HG02938 (cell line): Measurements from ENCODE around the gene ABTB2.
"Not testable (repeated sequence)": the region's sequence is repeated elsewhere in the genome, so short reads cannot be mapped to it uniquely, and the experiment has no call there.

ENCODE experiments used
- ATAC-seq: cut with Tn5 transposase; IDR thresholded peaks from one replicate; pipeline ENCODE4 v1.9.1; 2021; ENCODE audit warnings: mild to moderate bottlenecking, moderate library complexity; ENCODE audit not compliant: unreplicated experiment

Gene ABTB2

DNA sequence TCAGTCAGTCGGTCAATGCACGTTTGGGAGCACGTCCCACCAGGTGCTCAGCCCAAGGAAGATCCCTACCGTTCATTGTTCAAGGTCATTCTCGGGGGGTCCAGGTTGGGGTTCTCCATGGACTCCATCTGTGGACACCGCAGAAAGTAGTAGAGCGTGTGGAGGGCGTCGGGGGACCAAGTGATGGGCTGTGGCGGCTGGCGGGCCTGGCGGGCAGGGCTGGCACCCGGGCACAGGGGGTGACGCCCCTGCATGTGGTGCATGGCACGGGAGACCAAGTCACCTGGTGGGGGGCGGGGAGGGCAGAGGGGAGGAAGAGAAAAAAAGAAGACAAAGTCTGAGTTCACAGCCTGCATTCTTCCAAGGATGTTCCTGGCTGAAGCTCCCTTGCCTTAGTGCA is 160.6 kb downstream of the ABTB2 start:
- ATAC-seq, result no peak

DNA sequence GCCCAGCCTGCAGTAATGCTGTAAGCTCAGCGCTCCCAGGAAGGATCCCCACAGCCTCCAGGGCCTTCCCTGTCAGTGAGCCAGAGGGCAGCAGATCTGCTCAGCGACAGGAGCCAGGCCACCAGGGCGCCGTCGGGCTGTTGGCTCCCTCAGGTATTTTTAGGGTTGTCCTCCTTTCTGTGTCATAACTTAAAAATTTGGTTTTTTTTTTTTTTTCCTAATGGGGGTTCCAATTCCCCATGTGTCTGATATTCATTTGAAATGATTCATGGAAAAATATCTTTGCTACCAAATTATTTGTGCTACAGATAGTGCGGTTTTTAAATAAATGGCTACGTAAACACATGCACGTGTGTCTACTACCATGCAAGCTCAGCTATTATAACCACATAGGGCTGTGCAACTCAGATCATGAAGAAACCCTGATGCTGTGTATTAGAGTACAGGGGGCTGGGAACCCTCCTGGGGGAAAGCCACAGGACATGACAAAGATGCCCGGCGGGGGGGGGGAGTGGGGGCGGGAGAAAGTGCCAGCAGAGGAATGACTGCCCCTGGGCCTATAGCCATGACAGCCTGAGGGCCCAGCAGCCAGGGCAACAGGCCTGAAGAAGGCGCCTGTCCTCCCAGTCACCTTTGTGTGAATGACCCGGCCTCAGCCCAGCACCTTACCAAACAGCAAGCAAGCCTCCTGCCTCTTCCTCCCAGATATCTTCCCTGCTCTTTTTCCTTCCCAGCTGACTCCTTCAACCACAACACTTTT is 163.1 kb downstream of the ABTB2 start:
- no peak for ATAC-seq

DNA sequence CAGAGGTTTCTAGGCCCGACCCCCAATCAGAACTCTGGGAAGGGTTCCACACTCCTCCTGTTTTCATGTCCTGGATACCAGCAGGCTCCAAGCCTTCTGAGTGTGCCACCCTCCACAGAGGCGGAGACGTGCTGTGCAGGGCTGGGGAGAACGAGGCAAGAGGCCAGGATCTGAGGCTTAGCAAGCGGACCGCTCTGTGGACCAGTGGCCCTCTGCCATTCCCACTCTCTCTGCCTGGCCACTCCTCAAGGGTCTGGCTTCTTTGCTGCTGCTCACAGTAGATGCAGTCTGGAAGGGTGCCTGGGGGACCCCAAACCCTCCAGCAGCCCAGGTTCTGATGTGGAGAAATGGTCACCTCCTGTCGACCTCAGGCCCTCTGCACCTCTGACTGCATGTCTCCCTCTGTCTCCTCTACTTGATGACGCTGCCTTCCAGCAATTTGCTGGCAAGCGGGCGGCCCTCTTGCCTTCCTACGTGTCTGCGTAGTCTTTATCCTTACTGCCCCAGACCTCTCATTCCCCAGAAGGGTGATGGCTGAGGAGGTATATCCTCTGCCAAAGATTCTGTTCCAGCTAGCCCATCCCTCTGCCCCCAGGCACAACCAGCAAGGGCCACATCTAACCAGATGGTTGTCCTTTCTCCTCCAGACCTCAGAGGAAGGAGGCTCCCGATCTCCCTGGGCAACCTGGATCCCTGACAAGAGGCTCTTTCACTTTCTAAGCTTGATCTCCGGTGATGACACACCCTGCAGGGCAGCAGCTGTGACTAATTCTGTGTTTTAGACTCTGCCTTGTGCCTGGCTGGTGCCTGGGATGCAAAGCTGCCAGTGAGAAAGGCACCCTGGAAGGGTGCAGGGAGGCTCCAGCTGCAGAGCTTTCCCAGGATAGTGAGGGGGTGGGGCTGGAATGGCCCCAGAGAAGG is 165.1 kb downstream of the ABTB2 start:
- no peak for ATAC-seq

DNA sequence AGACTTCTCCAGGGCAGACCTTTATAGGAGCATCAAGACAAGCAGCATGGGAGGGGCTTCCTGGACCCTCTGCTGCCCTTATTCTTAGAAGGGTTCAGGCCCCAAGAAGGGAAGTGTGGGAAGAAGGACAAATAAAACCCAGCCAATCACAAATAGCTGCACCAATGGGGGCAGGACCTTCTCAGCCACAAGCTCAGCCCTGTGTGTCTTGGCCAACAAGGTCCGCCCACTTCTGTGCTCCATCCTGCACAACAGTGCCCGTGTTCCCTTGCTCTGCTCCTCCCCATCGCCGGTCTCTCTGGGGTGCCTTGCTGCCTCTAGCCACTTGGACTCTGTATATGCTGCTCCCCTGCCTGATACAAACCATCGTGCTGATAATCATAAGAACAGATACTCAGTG is 166.2 kb downstream of the ABTB2 start:
- ATAC-seq, result no peak

DNA sequence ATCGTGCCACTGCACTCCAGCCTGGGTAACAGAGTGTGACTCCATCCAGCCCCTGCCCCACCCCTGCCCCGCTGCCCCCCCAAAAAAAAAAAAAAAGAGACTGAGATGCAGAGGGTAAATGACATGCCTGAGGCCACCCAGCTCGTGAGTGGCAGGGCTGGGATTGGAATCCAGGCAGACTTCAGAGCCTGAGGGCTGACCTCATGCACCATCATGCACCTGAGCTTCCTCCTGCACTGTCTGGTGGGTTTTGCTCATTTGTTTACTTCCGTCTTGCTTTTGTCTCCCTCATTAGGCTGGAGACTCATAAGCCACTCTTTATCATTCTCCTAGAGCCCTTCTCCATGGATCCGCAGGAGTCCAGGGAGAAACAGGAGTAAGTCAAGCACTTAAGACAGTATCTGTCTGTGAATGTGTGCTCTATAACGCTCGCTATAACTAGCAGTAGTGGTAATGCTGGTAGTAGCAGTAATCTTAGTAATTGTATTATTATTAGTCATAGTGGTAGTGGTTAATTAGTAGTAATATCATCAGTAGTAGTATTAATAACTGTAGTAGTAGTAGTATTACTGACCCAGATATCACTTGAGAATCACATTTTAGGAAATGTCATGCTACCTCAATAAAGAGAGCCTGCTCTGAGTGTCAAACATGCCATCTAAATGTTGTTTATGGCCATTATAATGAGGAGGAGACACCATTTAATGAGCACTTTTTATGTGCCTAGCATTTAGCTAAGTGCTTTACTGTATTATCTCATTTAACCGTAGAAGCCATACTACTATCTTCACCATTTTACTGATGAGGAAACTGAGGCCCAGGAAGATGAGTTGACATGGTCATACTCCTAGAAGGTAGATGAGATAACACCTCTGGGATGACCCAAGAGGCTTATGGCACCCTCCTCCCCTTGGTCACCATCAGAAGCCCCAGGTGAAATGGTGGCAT is 167.3 kb downstream of the ABTB2 start:
- ATAC-seq, result no peak

DNA sequence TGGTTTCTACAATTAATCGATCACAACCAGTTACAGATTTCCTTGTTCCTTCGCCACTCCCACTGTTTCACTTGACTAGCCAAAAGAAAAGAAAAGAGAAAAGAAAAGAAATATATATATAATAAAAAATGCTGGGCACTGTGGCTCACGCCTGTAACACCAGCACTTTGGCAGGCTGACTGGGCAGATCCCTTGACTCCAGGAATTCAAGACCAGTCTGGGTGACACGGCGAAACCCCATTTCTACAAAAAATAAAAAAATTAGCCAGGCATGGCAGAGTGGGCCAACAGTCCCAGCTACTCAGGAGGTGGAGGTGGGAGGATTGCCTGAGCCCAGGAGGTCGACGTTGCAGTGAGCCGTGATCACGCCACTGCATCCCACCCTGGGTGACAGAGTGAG is 168.6 kb downstream of the ABTB2 start:
- ATAC-seq, result no peak

DNA sequence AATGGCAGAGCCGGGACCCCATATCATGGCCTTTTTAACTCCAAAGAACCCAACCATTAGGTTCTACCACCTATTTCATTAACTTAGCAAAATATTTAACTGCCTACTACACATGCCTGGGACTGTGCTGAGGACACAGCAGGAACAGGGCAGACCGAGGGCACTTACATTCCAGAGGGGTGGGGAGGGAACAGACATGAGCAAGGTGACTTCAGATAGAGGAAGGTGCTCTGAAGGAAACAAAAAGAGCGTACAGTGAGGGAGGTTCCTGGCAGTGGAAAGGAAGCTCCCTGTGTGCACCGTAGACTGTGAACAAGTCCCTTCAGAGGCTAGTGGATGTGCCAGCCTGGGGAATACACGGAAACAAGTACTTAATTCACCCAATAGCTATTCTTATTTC is 169.6 kb downstream of the ABTB2 start:
- ATAC-seq, result no peak

DNA sequence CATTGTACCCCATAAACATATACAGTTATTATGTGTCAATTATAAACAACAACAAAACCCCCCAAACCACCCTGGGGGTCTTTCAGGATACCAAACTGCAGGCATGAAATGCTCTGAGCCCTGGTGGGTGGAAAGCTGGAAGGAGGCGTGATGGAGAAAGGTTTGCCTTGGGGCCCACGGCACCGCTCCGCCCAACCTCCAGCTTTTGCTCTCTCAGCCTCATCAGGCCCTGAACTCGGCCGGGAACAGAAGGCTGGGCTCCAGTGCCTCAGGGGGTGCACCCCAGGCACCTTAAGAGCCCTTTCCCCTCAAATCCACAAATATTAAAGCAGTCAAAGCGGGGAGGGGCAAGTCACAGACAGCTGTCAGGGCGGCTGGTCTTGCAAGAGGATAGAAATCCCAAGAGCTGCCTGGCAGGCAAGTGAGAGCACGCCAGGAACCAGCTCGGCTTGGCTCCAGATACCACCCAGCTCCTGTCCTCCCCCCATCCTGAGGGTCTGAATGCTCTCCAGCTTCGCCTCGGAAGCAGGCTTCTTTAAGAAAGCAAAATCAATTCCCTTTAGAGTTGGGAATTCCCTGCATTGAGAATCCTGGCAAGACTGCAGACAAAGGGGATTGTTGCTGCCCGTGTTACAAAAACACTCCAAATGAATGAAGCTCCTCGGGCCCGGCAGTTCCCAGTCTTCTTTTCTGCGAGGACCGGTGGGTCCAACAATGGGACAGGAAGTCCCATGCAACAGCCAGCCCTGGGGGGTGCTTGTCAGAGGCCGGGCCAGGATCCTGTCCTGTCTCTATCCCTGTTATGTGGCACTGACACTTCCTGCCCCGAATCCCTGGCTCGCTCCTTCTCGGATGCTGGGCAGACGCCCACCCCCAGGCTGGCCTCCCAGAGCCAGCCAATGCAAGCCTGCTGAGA is 171.6 kb downstream of the ABTB2 start:
- no peak for ATAC-seq

DNA sequence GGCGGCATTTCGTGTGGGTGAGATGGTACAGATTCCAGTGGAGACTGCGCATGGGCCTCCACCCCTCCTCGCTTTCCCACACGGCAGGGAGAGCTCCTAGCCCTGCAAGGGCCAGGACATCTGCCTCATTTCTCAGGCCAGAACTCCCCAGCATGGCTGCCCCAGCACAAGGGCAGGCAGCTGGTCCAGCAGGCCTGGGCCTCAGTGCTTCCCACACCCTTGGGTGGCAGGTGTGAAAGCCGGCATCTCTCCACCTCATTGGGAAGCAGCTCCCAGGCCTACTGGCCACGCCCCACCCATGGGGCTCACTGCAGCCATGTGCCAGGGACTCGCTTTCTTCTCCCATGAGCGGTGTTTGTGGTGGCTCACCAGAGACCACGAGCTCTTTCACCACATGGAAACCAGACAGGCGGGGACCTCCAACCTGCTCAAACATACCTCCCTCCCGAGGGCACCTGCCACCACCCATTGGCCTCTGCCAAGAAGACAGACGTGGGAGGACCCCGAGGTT is 173.2 kb downstream of the ABTB2 start:
- ATAC-seq, result no peak

DNA sequence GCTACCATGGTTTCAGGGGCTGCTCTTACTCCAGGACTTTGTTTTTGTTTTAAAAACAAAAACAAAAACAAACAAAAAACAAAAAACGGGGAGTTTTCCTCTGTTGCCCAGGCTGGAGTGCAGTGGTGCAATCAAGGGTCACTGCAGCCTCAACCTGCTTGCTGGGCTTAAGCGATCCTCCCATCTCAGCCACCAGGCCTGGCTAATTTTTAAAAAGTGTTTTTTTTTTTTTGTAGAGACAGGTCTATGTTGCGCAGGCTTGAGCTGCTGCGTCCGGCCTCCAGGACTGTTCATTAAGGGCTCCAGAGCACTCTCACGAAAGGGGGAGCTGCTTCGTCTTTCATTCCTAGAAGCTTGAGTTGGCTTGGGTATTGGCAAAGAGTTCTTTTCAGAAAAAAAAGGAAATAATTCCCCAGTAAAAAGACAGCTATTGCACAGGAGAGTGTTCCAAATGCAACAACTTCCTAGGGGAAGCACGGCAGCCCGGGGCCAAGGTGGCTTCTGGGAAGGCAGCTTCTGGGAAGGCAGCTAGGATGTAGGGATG is 173.9 kb downstream of the ABTB2 start:
- no peak for ATAC-seq

DNA sequence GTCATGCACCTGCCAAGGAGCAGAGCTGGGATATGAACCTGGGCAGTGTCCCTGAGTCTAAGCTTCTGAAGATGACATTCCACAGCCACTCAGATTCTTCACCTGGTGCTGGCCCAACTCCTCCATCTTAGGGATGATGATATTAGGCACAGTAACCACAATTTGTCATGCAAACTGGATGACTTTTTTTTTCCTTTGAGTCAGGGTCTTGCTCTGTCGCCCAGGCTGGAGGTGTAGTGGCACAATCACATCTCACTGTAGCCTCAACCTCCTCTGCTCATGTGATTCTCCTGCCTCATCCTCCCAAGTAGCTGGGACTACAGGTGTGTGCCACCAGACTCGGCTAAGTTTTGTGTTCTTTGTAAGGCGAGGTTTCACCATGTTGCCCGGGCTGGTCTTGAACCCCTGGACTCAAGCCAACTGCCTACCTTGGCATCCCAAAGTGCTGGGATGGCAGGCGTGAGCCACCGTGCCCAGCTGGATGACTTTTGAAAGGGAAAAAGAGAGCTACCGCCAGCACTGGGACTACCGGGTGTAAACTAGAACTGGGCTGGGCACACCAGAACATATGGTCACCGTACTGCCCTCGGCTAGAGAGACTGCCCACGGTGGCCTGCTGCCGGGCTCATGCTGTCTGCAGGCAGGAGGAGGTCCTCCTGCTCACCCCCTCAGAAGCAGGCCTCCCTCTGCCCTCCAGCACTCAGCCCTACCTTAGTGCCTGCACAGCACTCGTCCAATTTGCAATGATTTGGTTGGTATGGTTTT is 174.7 kb downstream of the ABTB2 start:
- ATAC-seq, result no peak

DNA sequence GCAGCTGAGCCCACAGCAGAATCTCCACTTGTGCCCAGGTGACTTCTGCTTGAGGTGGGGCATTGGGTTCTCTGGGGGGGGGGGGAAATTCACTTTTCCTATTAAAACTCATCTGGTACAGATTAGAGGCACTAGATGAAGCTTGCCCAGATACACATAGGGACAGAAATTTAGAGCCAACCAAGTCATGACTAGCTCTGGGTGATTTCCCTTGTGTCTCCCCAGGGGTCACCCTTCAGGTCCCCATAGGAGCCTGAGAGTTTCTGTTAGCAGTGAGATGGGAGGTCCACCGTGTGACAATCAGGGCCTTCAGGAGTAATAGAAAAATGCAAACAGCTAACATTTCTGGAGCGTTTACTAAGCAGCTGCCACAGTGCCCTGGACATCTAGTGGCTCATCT is 175.4 kb downstream of the ABTB2 start:
- no peak for ATAC-seq

DNA sequence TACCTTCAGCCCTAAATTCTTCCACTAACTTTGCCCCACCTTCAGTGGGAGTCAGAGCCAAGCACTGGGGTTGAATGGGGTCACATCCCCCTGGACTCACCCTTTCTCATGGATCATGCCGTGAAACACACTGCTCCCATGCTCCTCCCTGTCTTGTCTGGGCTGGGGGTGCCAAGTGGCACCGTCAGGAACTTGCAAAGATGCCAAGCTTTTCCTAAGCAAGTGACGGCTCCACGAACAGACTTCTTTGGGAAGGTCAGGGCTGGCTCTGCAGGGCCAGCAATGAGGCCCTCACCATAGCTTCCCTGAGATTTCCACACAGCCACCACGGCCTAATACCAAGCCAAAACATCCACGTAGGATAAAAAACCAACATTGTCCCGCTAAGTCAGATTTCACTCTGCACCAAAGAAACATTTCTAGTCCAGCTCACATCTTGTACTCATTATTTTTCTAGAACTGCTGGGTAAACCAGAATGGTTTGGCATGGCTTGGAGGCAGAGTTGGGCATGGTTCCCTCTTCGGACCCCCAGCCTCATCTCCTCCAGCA is 175.9 kb downstream of the ABTB2 start:
- ATAC-seq, result no peak

DNA sequence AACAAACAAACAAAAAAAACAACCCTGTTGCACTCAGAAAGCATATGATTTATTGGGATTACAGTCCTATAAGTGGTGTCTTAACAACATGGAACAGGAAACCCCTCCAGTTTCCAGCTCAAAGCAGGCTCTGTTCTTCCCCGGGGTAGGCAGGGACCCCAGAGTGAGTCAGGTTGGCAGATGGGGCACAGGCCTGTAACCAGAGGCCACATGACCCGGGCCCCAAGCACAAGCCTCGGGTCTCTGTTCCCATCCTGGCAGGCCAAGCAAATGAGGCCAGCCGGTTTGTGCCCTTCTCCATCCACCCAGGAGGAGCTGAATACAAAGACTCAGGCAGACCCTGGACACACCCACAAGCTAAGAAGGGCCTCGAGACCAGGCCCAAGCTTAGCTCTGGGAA is 176.6 kb downstream of the ABTB2 start:
- ATAC-seq, result no peak

DNA sequence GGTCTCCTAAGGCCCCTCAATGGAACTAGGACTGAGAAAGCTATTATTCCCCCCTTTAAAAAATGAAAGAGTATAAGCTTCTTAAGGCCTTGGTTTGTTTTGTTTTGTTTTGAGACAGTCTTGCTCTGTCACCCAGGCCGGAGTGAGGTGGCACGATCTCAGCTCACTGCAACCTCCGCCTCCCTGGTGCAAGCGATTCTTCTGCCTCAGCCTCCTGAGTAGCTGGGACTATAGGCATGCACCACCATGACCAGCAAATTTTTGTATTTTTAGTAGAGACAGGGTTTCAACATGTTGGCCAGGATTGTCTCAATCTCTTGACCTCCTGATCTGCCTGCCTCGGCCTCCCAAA is 177.0 kb downstream of the ABTB2 start:
- not testable (repeated sequence) for ATAC-seq

DNA sequence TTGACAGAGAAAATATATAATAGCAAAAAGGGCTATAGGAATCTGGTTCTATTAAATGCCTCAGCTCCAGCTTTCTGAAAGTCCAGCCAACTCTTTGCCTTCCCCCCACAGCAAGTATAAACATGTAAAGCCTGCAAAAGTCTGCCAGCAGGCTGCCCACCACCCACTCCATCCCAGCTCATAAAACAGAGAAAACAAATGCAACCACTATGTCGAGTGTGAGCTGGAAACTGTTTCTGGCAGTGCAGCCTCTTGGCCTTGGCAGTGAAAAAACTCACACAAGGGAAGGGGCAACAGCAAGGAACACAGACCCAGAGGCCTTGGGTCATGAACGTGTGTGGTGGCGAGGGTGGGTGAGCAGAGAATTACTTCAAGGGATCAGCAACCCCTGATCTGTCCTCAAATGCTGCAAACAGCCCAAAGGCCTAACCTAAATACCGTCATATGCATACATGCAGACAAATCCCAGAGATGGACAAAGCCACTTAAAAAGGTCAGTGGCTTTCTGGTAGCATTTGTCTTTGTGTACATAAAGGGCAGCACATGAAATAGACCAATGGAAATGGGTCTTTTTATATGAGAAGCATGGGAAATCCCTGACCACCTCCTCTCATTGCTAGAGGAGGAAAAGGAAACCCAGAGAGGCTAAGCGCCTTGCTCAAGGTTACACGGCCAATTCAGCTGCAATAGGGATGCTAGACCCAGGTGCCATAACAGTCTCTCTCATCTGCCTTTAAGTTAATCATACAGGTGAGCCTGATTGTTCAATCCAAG is 177.6 kb downstream of the ABTB2 start:
- ATAC-seq, result no peak

DNA sequence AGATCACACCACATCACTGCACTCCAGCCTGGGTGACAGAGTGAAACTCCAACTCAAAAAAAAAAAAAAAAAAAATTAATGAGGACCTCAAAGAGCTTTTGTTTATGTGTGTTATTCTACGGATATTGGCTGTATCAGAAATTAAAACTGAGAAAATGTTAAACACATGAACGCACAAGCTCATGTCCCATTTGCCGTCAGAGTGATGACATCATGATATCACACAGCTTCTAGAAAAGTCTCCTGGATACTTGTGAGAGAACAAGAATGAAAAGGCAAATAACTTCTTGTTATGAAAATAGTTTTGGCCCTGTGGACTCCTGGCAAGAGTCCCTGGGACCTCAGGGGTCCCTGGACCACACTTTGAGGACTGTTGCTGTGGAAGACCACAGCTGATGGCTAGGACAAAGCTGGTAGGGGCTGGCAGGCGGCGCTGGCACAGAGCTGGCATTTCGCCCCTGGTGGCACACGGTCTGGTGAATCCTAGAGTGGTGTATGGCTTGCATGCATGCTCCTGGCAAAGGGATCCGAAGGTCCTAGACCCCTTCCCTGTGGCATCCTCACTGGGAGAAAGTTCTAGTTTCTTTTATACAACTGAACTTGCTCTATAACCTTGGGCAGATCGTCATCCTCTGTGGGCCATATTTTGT is 178.7 kb downstream of the ABTB2 start:
- no peak for ATAC-seq
